Ovary (tissue), 9 donors: ENCODE data around the gene NSMF. TPM values are rescaled to one million over a fixed set of nuclear protein-coding genes. Genes with fewer than 3 reads are reported as not detected.

Experiments
- DNase-seq, 5 donors: peaks; one replicate each; pipeline ENCODE4 v3.0.0-alpha.2; 2019 to 2020
- H3K27ac ChIP-seq, 2 donors: fragments of 200-600 bp; one replicate each; pipeline versions ENCODE4 v1.5.1 to v1.8.0; 2019 to 2022
- H3K27me3 ChIP-seq: fragments of 200-600 bp; one replicate; pipeline ENCODE4 v1.8.0; 2022
- H3K36me3 ChIP-seq: fragments of 200-600 bp; sonication (generic); one replicate; pipeline ENCODE4 v1.5.1; 2019
- H3K4me1 ChIP-seq: one replicate; pipeline ENCODE4 v1.8.1; 2013; ENCODE audit warnings: mild to moderate bottlenecking, moderate library complexity; ENCODE audit not compliant: insufficient read depth
- H3K4me3 ChIP-seq: fragments of 200-600 bp; sonication (generic); one replicate; pipeline ENCODE4 v1.5.1; 2017
- H3K9me3 ChIP-seq, 2 donors: fragments of 200-600 bp in 1 of 2; sonication (generic) in 1 of 2; one replicate each; pipeline versions ENCODE4 v1.5.1 to v1.8.1; 2013 to 2019; ENCODE audit warnings: mild to moderate bottlenecking in 1 of 2, moderate library complexity in 1 of 2
- CTCF ChIP-seq, 3 donors: fragments of 450-650 bp in 2 of 3; fragments of 200-600 bp in 1 of 3; IDR thresholded peaks; one replicate each; pipeline versions ENCODE4 v1.5.1 to v1.8.0; 2016 to 2022; ENCODE audit warnings: antibody characterized with exemption in 3 of 3, mild to moderate bottlenecking in 1 of 3
- EP300 ChIP-seq: sonication (generic); formaldehyde crosslinking; IDR thresholded peaks from one replicate; pipeline ENCODE4 v1.6.1; 2017; ENCODE audit warnings: antibody characterized with exemption
- POLR2A ChIP-seq: fragments of 450-650 bp; IDR thresholded peaks from one replicate; pipeline ENCODE4 v1.6.1; 2017; ENCODE audit warnings: antibody characterized with exemption, mild to moderate bottlenecking, moderate library complexity
- WGBS, 3 donors: extraction: QIAGEN DNeasy Blood & Tissue Kit in 1 of 3; methylation state at CpG; one replicate each; pipeline versions ENCODE4 v1.1.5 to v1.1.7; 2013 to 2017; 5-methylcytosine and 5-hydroxymethylcytosine counted together
- intact Hi-C, 4 donors: fragments of 100-400 bp; cut with DNase I; formaldehyde crosslinking; loops; one replicate each; pipeline versions ENCODE4 v1.11.0 to v1.15.1; 2022 to 2023
- polyA plus RNA-seq, 2 donors: library from polyadenylated mRNA; stranded (reverse); fragments of 200-250 nt in 1 of 2; fragments of 350-450 nt in 1 of 2; fragmentation: Illumina TruSeq in 1 of 2; extraction: RNeasy Lipid Tissue Mini Kit (QIAGEN cat#74804) in 1 of 2; gene quantifications; one replicate each; pipeline ENCODE4 v1.2.3, GENCODE V29; 2013 to 2014
- total RNA-seq, 7 donors: library from RNA; depleted of rRNA in 2 of 7; stranded (reverse); fragments of >200 nt in 2 of 7; fragmentation: NEBNext Ultra II Directional in 3 of 7; extraction: Animal tissue kit (Norgen Biotek cat#: 25700) in 3 of 7; gene quantifications; one replicate each; pipeline versions ENCODE4 v1.1.0 to v1.2.4, GENCODE V29; 2016 to 2023
- donor health status: DM: no; HTN: no; CAD: no; lungs with moderate emphysema.
- donor health status: DM: no; HTN: no; CAD: no.
- donor health status: Bipolar disorder and iron deficiency.
- donor health status: DM: yes; HTN: yes; CAD: no.
- donor health status: DM: no; HTN: no; CAD: no.
- donor health status: DM: yes; HTN: yes; CAD: no.

NSMF gene
- total and polyA plus RNA-seq, 9 donors, result 22.9 to 50.3 (median 29.5) TPM

GRCh38 chr9:137480686-137481683 lies 21.9 kb upstream of the NSMF start:
- Histone ChIP-seq H3K9me3 (no peaks in the 10 kb centered on the region), H3K4me1 (peaks cover 4% of the 10 kb centered on the region), H3K4me3 (no peak overlapping the region), H3K36me3 (no peaks in the 10 kb centered on the region), H3K27me3 (no peaks in the 10 kb centered on the region), H3K27ac (no peak overlapping the region)
- peak; percentile 12 to 35 (median 16) for DNase-seq
- WGBS, 3 donors, result 94% methylated on average over 38 of the region's 38 CpGs
- intact Hi-C loops, result no loop called here
- TF ChIP-seq POLR2A (no peak), CTCF (IDR thresholded peaks at IDR 0.05) (no peak), EP300 (no peak)

GRCh38 chr9:137479892-137480685 lies 21.0 kb upstream of the NSMF start:
- DNase-seq, result peak in 3 of 5 donors; percentile 14 to 32 (median 16)
- H3K4me1 ChIP-seq, result peaks cover 4% of the 10 kb centered on the region
- H3K27me3 ChIP-seq, result no peaks in the 10 kb centered on the region
- no peak overlapping the region for H3K27ac ChIP-seq
- no peaks in the 10 kb centered on the region for H3K36me3 ChIP-seq
- 89 to 90% (median 89%) methylated on average over 32 of the region's 32 CpGs for WGBS, 3 donors
- no peak for TF ChIP-seq POLR2A
- TF ChIP-seq EP300, result no peak
- TF ChIP-seq CTCF (IDR thresholded peaks at IDR 0.05), result no peak
- no peaks in the 10 kb centered on the region for H3K9me3 ChIP-seq
- intact Hi-C loops, result no loop called here
- H3K4me3 ChIP-seq, result no peak overlapping the region

GRCh38 chr9:137478962-137479861 lies 20.1 kb upstream of the NSMF start:
- intact Hi-C loops, result no loop called here
- peak in 1 of 5 donors; percentile 59 for DNase-seq

More at GRCh38 chr9:137478962-137479861, 20.1 kb upstream of the NSMF start:
- Histone ChIP-seq H3K9me3 (no peaks in the 10 kb centered on the region), H3K36me3 (no peaks in the 10 kb centered on the region), H3K27me3 (no peaks in the 10 kb centered on the region), H3K4me3 (no peak overlapping the region), H3K4me1 (peaks cover 4% of the 10 kb centered on the region), H3K27ac (no peak overlapping the region)
- TF ChIP-seq EP300, result no peak
- no peak for TF ChIP-seq POLR2A
- no peak for TF ChIP-seq CTCF (IDR thresholded peaks at IDR 0.05)
- 54 to 69% (median 61%) methylated on average over 36 of the region's 36 CpGs for WGBS, 3 donors
